Activated CD4-positive, alpha-beta T cell treated with anti-CD3 and anti-CD28 coated beads, Interleukin-2, amount 10 ng/mL, durations not matched to agents 7 days and 5 days (primary cell): ENCODE results near the gene FEM1B. TPM values are rescaled to one million over a fixed set of nuclear protein-coding genes. Genes with fewer than 3 reads are reported as not detected.

Experiments used
- CTCF ChIA-PET: fragments of 350-600 bp; sonication (Branson Sonifier 250); formaldehyde crosslinking; loops from one replicate; lab custom pipeline; 2021; ENCODE audit warnings: antibody characterized with exemption; lab: Charles Lee
- POLR2A ChIA-PET: fragments of 350-600 bp; sonication (Branson Sonifier 250); formaldehyde crosslinking; loops from one replicate; lab custom pipeline; 2021; ENCODE audit warnings: antibody characterized with exemption; lab: Charles Lee
- DNase-seq: peaks from one replicate; pipeline ENCODE4 v3.0.0-alpha.2; 2020
- H3K27ac Mint-ChIP-seq: one replicate; pipeline ENCODE4 v1.8.0; 2021; ENCODE audit warnings: mild to moderate bottlenecking, moderate library complexity, mixed read lengths
- H3K27me3 Mint-ChIP-seq: one replicate; pipeline ENCODE4 v1.8.0; 2021; ENCODE audit warnings: mixed read lengths
- H3K36me3 Mint-ChIP-seq: one replicate; pipeline ENCODE4 v1.8.0; 2021; ENCODE audit warnings: low read depth, mixed read lengths
- H3K4me1 Mint-ChIP-seq: one replicate; pipeline ENCODE4 v1.8.0; 2021; ENCODE audit warnings: mixed read lengths
- H3K4me3 Mint-ChIP-seq: one replicate; pipeline ENCODE4 v1.8.0; 2021; ENCODE audit warnings: mild to moderate bottlenecking, moderate library complexity, mixed read lengths
- H3K9me3 Mint-ChIP-seq: one replicate; pipeline ENCODE4 v1.8.0; 2021; ENCODE audit warnings: mixed read lengths
- total RNA-seq, 2 experiments: library from RNA; stranded (reverse); gene quantifications; one replicate each; pipeline ENCODE4 v1.2.3, GENCODE V29; 2021

Gene FEM1B
- total RNA-seq, 2 experiments from 2014 or later: 51.7 to 66.3 TPM

DNA sequence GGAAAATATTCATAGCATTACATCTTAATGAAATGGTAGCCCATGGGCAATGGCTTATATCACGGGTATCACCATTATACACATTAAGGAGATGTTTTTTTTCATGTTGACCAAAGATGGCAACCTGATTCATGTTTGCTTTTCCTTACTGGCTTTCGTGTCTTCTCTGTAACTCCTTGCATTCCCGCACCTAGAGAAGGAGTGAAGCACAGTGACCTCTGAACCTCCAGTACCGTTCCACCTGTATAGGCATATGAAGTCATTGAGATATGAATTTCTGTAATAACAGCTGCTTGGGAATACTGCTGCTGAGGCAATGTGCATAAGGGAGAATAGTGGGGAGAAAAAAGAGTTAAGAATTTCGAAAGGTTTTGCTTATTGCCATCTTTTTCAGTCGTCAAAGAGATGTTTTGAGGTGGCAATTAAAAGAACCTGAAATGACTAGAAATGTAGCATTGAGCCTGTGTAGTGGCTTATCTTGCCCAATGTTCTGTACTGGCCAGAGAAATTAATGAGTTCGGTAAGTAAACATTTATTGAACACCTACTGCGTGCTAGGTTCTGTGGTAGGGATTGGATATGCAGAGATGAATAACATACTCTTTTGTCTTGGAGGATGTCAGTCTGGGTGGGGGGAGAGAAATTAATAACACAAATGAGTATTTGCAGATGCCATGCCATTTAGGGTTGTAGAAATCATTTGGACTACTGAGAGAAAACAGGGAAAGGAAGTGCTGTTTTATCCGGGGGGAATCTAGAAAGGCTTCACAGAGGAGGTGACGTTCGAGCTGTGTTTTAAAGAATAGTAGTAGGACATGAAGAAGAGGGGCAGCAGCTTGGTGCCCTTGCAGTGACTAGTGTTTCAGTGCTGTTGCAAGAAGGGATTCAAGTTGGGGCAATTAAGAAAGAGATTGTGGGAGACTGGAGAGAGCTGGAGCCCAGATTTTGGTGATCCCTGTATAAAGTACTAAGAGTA is 2.5 kb downstream of the FEM1B start:
- Mint-ChIP-seq H3K36me3 (peaks cover 33% of the 10 kb centered on the region), H3K27me3 (no peaks in the 10 kb centered on the region), H3K4me1 (peaks cover 58% of the 10 kb centered on the region), H3K9me3 (no peaks in the 10 kb centered on the region), H3K4me3 (peak overlapping the region; percentile 98), H3K27ac (peak overlapping the region; percentile 74)
- ChIA-PET POLR2A (interaction anchor here (0.6 kb wide), 1 partner anchor 14 kb away, joined by 4 read pairs; no protein-coding TSS in a partner anchor), CTCF (interaction anchor here (1.0 to 1.6 kb wide), 3 partner anchors 9 to 27 kb away, joined by 3 to 4 read pairs (median 4); no protein-coding TSS in a partner anchor)
- no peak for DNase-seq

DNA sequence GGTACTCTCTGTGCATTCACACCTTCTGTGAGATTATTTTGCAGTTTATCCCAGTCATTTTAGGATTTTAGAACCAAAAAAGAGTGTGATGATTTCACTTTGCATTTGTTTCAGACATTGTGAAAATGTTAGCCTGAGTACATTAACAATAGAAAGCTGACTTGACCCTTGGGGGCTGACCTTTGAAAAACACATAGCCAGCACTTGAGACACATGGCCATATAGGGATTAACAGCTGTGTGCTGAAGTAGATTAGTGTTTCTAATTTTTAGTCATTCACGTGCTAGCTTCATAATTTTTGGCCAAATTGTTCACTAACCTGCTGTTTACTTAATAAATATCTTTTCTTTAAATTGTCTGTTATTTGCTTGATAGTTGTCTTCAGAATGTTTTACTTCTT is 3.5 kb downstream of the FEM1B start:
- peaks cover 63% of the 10 kb centered on the region for H3K4me1 Mint-ChIP-seq
- H3K27me3 Mint-ChIP-seq: no peaks in the 10 kb centered on the region
- H3K36me3 Mint-ChIP-seq: peaks cover 41% of the 10 kb centered on the region
- H3K27ac Mint-ChIP-seq: no peak overlapping the region
- peak overlapping the region; percentile 98 for H3K4me3 Mint-ChIP-seq
- no peak for DNase-seq
- no peaks in the 10 kb centered on the region for H3K9me3 Mint-ChIP-seq
- ChIA-PET POLR2A (interaction anchor here (0.6 kb wide), 1 partner anchor 13 kb away, joined by 4 read pairs; no protein-coding TSS in a partner anchor), CTCF (interaction anchor here (1.0 to 1.6 kb wide), 3 partner anchors 8 to 28 kb away, joined by 3 to 4 read pairs (median 4); no protein-coding TSS in a partner anchor)

DNA sequence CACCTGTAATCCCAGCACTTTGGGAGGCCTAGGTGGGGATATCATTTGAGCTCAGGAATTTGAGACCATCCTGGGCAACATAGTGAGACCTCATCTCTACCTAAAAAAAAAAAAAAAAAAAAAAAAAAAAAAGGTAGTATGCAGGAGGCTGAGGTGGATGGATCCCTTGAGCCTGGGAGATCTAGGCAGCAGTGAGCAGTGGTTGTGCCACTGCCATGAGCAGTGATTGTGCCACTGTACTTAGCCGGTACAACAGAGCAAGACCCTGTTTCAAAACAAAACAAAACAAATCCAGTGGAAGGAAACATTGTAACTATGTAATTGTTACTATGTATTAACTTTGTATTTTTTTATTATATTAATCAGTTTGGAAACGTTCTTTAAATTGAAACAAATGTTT is 5.9 kb downstream of the FEM1B start:
- Mint-ChIP-seq H3K36me3 (peaks cover 47% of the 10 kb centered on the region), H3K4me1 (peaks cover 66% of the 10 kb centered on the region), H3K27ac (no peak overlapping the region), H3K4me3 (no peak overlapping the region), H3K27me3 (no peaks in the 10 kb centered on the region), H3K9me3 (no peaks in the 10 kb centered on the region)
- POLR2A ChIA-PET: no interaction called here
- CTCF ChIA-PET: no interaction called here
- DNase-seq: no peak

DNA sequence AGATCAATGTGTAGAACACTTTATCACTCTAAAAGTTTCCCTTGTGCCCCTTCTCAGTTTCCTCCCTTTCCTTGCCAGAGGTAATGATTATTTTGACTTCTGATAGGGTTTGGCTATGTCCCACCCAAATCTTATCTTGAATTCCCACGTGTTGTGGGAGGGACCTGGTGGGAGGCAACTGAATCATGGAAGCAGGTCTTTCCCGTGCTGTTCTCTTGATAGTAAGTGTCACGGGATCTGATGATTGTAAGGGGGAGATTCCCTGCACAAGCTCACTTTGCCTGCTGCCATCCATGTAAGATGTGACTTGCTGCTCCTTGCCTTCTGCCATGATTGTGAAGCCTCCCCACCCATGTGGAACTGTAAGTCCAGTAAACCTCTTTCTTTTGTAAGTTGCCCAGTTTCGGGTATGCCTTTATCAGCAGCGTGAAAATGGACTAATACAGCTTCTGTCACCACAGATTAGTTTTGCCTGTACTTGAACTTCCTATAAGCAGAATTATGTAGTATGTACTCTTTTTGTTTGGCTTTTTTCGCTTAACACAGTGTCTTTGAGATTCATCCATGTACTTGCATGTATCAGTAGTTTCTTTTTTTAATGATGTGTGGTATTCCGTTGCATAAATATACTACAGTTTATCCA is 7.2 kb downstream of the FEM1B start:
- no peak overlapping the region for H3K4me3 Mint-ChIP-seq
- H3K4me1 Mint-ChIP-seq: peaks cover 68% of the 10 kb centered on the region
- no peaks in the 10 kb centered on the region for H3K27me3 Mint-ChIP-seq
- ChIA-PET CTCF (no interaction called here), POLR2A (no interaction called here)
- no peak for DNase-seq
- no peak overlapping the region for H3K27ac Mint-ChIP-seq
- no peaks in the 10 kb centered on the region for H3K9me3 Mint-ChIP-seq
- peaks cover 46% of the 10 kb centered on the region for H3K36me3 Mint-ChIP-seq

DNA sequence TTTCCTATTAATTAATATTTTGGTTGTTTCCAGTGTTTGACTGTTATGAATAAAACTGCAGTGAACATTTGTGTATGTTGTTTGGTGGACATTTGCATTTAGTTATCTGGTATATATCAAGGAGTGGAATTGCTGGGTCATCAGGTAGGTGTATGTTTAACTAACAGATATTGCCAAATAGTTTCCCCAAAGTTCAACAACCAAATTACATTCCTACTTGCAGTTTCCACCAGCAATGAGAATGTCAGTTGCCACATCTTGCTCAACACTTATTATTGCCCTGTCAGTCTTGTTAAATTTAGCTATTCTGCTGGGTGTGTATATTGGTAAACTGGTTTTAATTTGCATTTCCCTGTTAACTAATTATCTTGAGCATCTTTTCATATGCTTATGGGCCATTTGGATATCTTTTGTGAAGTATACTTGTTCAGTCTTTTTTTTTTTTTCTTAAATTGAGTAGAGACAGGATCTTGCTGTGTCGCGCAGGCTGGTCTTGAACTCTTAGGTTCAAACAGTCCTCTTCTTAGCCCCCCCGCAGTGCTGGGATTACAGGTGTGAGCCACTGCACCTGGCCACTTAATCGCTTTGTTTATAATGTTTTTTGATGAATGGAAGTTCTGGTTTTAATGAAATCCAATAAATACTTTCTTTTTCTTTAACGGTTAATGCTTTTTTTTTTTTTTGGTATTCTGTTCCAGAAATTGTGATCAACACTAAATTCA is 7.9 kb downstream of the FEM1B start:
- H3K27me3 Mint-ChIP-seq: no peaks in the 10 kb centered on the region
- no peak overlapping the region for H3K27ac Mint-ChIP-seq
- ChIA-PET POLR2A (no interaction called here), CTCF (interaction anchor here (0.7 kb wide), 1 partner anchor 32 kb away, joined by 3 read pairs; no protein-coding TSS in a partner anchor)
- H3K9me3 Mint-ChIP-seq: no peaks in the 10 kb centered on the region
- H3K4me3 Mint-ChIP-seq: no peak overlapping the region
- DNase-seq: no peak
- peaks cover 46% of the 10 kb centered on the region for H3K36me3 Mint-ChIP-seq
- H3K4me1 Mint-ChIP-seq: peaks cover 67% of the 10 kb centered on the region

DNA sequence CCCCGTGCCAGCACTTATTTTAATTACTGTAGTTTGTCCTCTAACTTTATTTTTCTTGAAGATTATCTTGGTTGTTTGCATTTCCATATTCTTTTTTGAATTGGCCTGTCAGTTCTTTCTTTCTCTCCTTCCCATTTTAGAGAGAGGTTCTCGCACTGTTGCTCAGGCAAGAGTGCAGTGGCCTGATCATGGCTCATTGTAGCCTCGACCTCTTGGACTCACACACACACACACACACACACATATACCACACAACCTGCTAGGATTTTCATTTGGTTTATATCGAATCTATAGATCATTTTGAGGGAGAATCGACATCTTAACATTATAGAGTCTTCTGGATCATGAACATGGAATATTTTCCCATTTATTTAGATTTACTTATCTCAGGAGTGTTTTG is 8.7 kb downstream of the FEM1B start:
- Mint-ChIP-seq H3K9me3 (no peaks in the 10 kb centered on the region), H3K4me3 (no peak overlapping the region), H3K27me3 (no peaks in the 10 kb centered on the region), H3K36me3 (peaks cover 52% of the 10 kb centered on the region), H3K4me1 (peaks cover 66% of the 10 kb centered on the region), H3K27ac (no peak overlapping the region)
- POLR2A ChIA-PET: no interaction called here
- CTCF ChIA-PET: interaction anchor here (0.7 kb wide), 1 partner anchor 33 kb away, joined by 3 read pairs; no protein-coding TSS in a partner anchor
- DNase-seq: no peak

DNA sequence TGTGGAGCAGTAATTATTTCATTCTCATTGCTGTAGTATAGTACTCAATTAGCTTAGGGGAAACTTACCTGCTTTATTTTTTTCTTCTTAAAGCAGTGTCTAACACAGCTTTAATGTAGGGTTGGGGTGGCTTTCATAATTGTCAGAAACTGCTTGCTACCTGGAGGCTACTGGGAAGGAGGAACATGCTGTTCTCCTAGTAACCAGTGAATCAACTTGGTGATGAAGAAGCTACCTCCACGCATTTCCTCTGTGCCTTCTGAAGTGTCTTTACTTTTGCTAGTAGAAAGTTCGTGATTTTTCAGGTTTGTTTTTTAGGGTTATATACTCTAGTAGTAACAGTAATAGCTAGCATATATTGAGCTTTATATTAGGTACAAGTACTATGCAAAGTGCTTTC is 11.5 kb downstream of the FEM1B start:
- Mint-ChIP-seq H3K27ac (peak overlapping the region; percentile 42), H3K27me3 (no peaks in the 10 kb centered on the region), H3K4me3 (no peak overlapping the region), H3K4me1 (peaks cover 70% of the 10 kb centered on the region), H3K36me3 (peaks cover 58% of the 10 kb centered on the region), H3K9me3 (no peaks in the 10 kb centered on the region)
- ChIA-PET POLR2A (interaction anchor here (1.2 kb wide), 1 partner anchor 12 kb away, joined by 4 read pairs; the partner anchor contains the start of gene FEM1B), CTCF (interaction anchor here (1.0 to 1.1 kb wide), 2 partner anchors 9 to 17 kb away, joined by 3 to 4 read pairs; no protein-coding TSS in a partner anchor)
- no peak for DNase-seq

DNA sequence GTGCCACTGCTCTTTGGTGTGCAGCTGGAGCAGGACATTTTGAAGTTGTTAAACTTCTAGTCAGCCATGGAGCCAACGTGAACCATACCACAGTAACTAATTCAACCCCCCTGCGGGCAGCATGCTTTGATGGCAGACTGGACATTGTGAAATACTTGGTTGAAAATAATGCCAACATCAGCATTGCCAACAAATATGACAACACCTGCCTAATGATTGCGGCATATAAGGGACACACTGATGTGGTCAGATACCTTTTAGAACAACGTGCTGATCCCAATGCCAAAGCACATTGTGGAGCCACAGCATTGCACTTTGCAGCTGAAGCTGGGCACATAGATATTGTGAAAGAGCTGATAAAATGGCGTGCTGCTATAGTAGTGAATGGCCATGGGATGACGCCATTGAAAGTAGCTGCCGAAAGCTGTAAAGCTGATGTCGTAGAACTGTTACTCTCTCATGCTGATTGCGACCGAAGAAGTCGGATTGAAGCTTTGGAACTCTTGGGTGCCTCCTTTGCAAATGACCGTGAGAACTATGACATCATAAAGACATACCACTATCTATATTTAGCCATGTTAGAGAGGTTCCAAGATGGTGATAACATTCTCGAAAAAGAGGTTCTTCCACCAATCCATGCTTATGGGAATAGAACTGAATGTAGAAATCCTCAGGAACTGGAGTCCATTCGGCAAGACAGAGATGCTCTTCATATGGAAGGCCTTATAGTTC is 12.2 kb downstream of the FEM1B start:
- H3K27ac Mint-ChIP-seq: no peak overlapping the region
- H3K4me3 Mint-ChIP-seq: no peak overlapping the region
- DNase-seq: no peak
- peaks cover 56% of the 10 kb centered on the region for H3K36me3 Mint-ChIP-seq
- H3K9me3 Mint-ChIP-seq: no peaks in the 10 kb centered on the region
- H3K4me1 Mint-ChIP-seq: peaks cover 65% of the 10 kb centered on the region
- ChIA-PET CTCF (interaction anchor here (1.0 to 1.1 kb wide), 2 partner anchors 9 to 17 kb away, joined by 3 to 4 read pairs; no protein-coding TSS in a partner anchor), POLR2A (interaction anchor here (0.9 to 1.2 kb wide), 2 partner anchors 12 to 58 kb away, joined by 3 to 4 read pairs; partner anchors contain the start of gene FEM1B)
- H3K27me3 Mint-ChIP-seq: no peaks in the 10 kb centered on the region

DNA sequence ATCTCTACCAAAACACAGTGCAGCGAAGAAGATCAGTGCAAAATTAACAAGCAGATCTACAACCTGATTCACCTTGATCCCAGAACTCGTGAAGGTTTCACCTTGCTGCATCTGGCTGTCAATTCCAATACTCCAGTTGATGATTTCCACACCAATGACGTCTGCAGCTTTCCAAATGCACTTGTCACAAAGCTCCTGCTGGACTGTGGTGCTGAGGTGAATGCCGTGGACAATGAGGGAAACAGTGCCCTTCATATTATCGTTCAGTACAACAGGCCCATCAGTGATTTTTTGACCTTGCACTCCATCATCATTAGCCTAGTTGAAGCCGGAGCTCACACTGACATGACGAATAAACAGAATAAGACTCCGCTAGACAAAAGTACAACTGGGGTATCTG is 13.2 kb downstream of the FEM1B start:
- Mint-ChIP-seq H3K4me1 (peaks cover 56% of the 10 kb centered on the region), H3K27ac (peak overlapping the region; percentile 22), H3K36me3 (peaks cover 50% of the 10 kb centered on the region), H3K9me3 (no peaks in the 10 kb centered on the region), H3K27me3 (no peaks in the 10 kb centered on the region), H3K4me3 (no peak overlapping the region)
- ChIA-PET POLR2A (interaction anchor here (0.9 kb wide), 1 partner anchor 59 kb away, joined by 3 read pairs; no protein-coding TSS in a partner anchor), CTCF (no interaction called here)
- no peak for DNase-seq

DNA sequence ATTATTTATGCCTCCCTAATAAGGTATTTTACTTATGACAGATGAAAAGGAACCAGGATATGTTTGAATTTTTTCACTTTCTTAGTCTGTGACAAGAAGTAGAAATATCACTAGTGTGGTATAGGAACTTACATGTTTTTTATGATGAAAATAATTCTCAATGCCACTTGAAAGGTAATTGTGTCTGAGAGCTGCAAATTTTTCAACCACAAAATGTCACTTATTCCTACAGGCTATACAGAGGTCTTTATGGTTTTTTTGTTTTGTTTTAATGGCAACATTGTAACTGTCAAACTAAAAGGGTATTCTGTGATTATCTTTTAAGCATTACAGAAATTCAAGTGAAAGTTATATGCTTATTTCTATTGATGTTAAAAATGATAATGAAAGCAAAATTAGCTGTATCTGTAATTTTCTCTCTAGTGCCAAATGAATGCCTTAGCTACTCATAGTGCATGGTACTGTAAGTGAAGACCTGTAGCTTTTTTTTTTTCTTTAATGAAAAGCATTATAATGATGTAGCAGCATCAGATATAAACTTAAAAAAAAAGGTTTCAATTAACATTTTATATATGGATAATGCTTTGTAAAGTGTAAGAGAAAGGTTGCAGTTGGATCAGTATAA is 14.7 kb downstream of the FEM1B start:
- peaks cover 46% of the 10 kb centered on the region for H3K4me1 Mint-ChIP-seq
- ChIA-PET POLR2A (interaction anchor here (0.5 kb wide), 1 partner anchor 34 kb away, joined by 3 read pairs; no protein-coding TSS in a partner anchor), CTCF (interaction anchor here (1.4 kb wide), 1 partner anchor 14 kb away, joined by 4 read pairs; no protein-coding TSS in a partner anchor)
- H3K27ac Mint-ChIP-seq: peak overlapping the region; percentile 36
- H3K36me3 Mint-ChIP-seq: peaks cover 47% of the 10 kb centered on the region
- H3K4me3 Mint-ChIP-seq: no peak overlapping the region
- no peaks in the 10 kb centered on the region for H3K9me3 Mint-ChIP-seq
- no peaks in the 10 kb centered on the region for H3K27me3 Mint-ChIP-seq
- no peak for DNase-seq

DNA sequence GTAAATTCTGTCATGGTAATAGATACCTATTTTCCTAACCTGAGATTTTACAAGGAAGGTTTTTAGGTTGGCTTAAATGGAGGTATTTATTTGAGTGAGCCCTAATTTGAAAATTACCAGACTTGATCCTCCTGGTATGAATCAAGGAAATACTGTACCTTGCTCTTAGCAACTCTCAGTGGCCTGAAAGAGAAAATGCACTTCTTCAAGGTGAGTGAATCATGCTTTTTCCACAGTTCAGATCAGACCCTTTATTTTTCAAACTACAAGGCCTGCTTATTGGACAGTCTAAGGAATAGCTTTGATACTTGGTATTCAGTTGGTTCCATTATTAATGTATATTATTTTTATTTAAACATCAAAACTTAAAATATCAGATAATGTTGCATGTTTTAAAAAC is 15.4 kb downstream of the FEM1B start:
- Mint-ChIP-seq H3K36me3 (peaks cover 48% of the 10 kb centered on the region), H3K27ac (no peak overlapping the region), H3K4me3 (no peak overlapping the region), H3K9me3 (no peaks in the 10 kb centered on the region), H3K4me1 (peaks cover 46% of the 10 kb centered on the region), H3K27me3 (no peaks in the 10 kb centered on the region)
- POLR2A ChIA-PET: no interaction called here
- CTCF ChIA-PET: no interaction called here
- DNase-seq: no peak
